H9 (cell line): ENCODE measurements around the gene MT1F. TPM values are rescaled to one million over a fixed set of nuclear protein-coding genes. Genes with fewer than 3 reads are reported as not detected.

Experiments used
- DNase-seq: peaks from one replicate; pipeline ENCODE4 v3.0.0-alpha.2; 2017
- H2AFZ ChIP-seq: one replicate; pipeline ENCODE4 v1.6.1; 2013; ENCODE audit warnings: mild to moderate bottlenecking, low read length, control low read depth, moderate library complexity
- H2AK5ac ChIP-seq: 2 replicates; pipeline ENCODE4 v1.6.1; 2013; ENCODE audit warnings: low read length, control low read depth, mixed read lengths; ENCODE audit not compliant: insufficient read length
- H2BK120ac ChIP-seq: one replicate; pipeline ENCODE4 v1.6.1; 2013; ENCODE audit warnings: low read depth, mild to moderate bottlenecking, low read length, control low read depth, inconsistent platforms; ENCODE audit not compliant: poor library complexity, severe bottlenecking
- H2BK12ac ChIP-seq: 2 replicates; pipeline ENCODE4 v1.6.1; 2013; ENCODE audit warnings: low read length, control low read depth, mixed read lengths, low read depth; ENCODE audit not compliant: insufficient read length
- H2BK15ac ChIP-seq: 2 replicates; pipeline ENCODE4 v1.6.1; 2013; ENCODE audit warnings: low read depth, low read length, control low read depth
- H2BK20ac ChIP-seq: one replicate; pipeline ENCODE4 v1.6.1; 2013; ENCODE audit warnings: low read depth, mild to moderate bottlenecking, low read length, control low read depth, inconsistent platforms; ENCODE audit not compliant: poor library complexity, severe bottlenecking
- H2BK5ac ChIP-seq: 2 replicates; pipeline ENCODE4 v1.6.1; 2013; ENCODE audit warnings: low read length, control low read depth, mixed read lengths; ENCODE audit not compliant: insufficient read length
- H3K14ac ChIP-seq: 2 replicates; pipeline ENCODE4 v1.6.1; 2013; ENCODE audit warnings: low read length, control low read depth; ENCODE audit not compliant: insufficient read depth
- H3K18ac ChIP-seq: 2 replicates; pipeline ENCODE4 v1.6.1; 2013; ENCODE audit warnings: low read depth, mild to moderate bottlenecking, mixed read lengths, low read length, control low read depth; ENCODE audit not compliant: insufficient read length
- H3K23ac ChIP-seq: 2 replicates; pipeline ENCODE4 v1.6.1; 2013; ENCODE audit warnings: low read length, control low read depth, mixed read lengths, low read depth; ENCODE audit not compliant: insufficient read length
- H3K23me2 ChIP-seq: 2 replicates; pipeline ENCODE4 v1.6.1; 2013; ENCODE audit warnings: low read depth, mild to moderate bottlenecking, mixed read lengths, low read length, control low read depth; ENCODE audit not compliant: insufficient read length, poor library complexity, severe bottlenecking
- H3K27ac ChIP-seq: 2 replicates; pipeline ENCODE4 v1.5.1; 2013; ENCODE audit warnings: low read length, control low read depth, mixed read lengths, low read depth; ENCODE audit not compliant: insufficient read length
- H3K27me3 ChIP-seq: 2 replicates; pipeline ENCODE4 v1.6.1; 2013; ENCODE audit warnings: low read length, control low read depth, inconsistent platforms; ENCODE audit not compliant: insufficient read depth
- H3K4ac ChIP-seq: 2 replicates; pipeline ENCODE4 v1.6.1; 2013; ENCODE audit warnings: low read depth, mild to moderate bottlenecking, control low read depth, inconsistent platforms, low read length, moderate library complexity
- H3K4me1 ChIP-seq: 2 replicates; pipeline ENCODE4 v1.6.1; 2013; ENCODE audit warnings: low read length, control low read depth, inconsistent platforms; ENCODE audit not compliant: insufficient read depth
- H3K4me2 ChIP-seq: 2 replicates; pipeline ENCODE4 v1.6.1; 2013; ENCODE audit warnings: low read length, control low read depth, mixed read lengths; ENCODE audit not compliant: insufficient read length, insufficient read depth
- H3K56ac ChIP-seq: 2 replicates; pipeline ENCODE4 v1.6.1; 2013; ENCODE audit warnings: low read depth, mild to moderate bottlenecking, mixed read lengths, low read length, control low read depth; ENCODE audit not compliant: insufficient read length
- H3K79me1 ChIP-seq: 2 replicates; pipeline ENCODE4 v1.6.1; 2013; ENCODE audit warnings: low read depth, mild to moderate bottlenecking, moderate library complexity, low read length, control low read depth, inconsistent platforms; ENCODE audit not compliant: insufficient read depth, poor library complexity, severe bottlenecking
- H3K79me2 ChIP-seq: 2 replicates; pipeline ENCODE4 v1.6.1; 2013; ENCODE audit warnings: low read length, control low read depth, inconsistent platforms; ENCODE audit not compliant: insufficient read depth
- H3K9ac ChIP-seq: 2 replicates; pipeline ENCODE4 v1.6.1; 2013; ENCODE audit warnings: low read length, control low read depth, mixed read lengths; ENCODE audit not compliant: insufficient read length; ENCODE audit errors: extremely low read depth
- H3K9me3 ChIP-seq: one replicate; pipeline ENCODE4 v1.6.1; 2013; ENCODE audit warnings: low read depth, low read length, inconsistent platforms; ENCODE audit not compliant: control insufficient read depth
- H3T11ph ChIP-seq: one replicate; pipeline ENCODE4 v1.6.1; 2013; ENCODE audit warnings: mild to moderate bottlenecking, low read length, control low read depth, inconsistent platforms
- H4K20me1 ChIP-seq: one replicate; pipeline ENCODE4 v1.6.1; 2013; ENCODE audit not compliant: control insufficient read depth, insufficient read length, insufficient read depth
- H4K5ac ChIP-seq: 2 replicates; pipeline ENCODE4 v1.6.1; 2013; ENCODE audit warnings: low read depth, mild to moderate bottlenecking, mixed read lengths, low read length, control low read depth; ENCODE audit not compliant: insufficient read length
- H4K8ac ChIP-seq: replicated peaks from 2 replicates; pipeline ENCODE4 v1.6.1; 2013; ENCODE audit warnings: low read length, control low read depth, mixed read lengths, low read depth; ENCODE audit not compliant: insufficient read length
- H4K91ac ChIP-seq: 2 replicates; pipeline ENCODE4 v1.6.1; 2013; ENCODE audit warnings: low read depth, mild to moderate bottlenecking, moderate library complexity, mixed read lengths, low read length, control low read depth; ENCODE audit not compliant: insufficient read length
- H3K27ac Mint-ChIP-seq, 3 experiments: 2 replicates in 2 of 3; 3 replicates in 1 of 3; pipeline ENCODE4 v1.8.0; 2020 to 2021; ENCODE audit warnings: mixed read lengths in 3 of 3, mild to moderate bottlenecking in 1 of 3, moderate library complexity in 1 of 3
- H3K27me3 Mint-ChIP-seq: 2 replicates; pipeline ENCODE4 v1.8.0; 2021; ENCODE audit warnings: low read depth, mild to moderate bottlenecking, moderate library complexity, mixed read lengths
- H3K36me3 Mint-ChIP-seq, 3 experiments: 2 replicates in 2 of 3; 3 replicates in 1 of 3; pipeline ENCODE4 v1.8.0; 2020 to 2021; ENCODE audit warnings: low read depth in 3 of 3, mixed read lengths in 3 of 3; ENCODE audit not compliant: insufficient read depth in 1 of 3
- H3K4me1 Mint-ChIP-seq, 2 experiments: 2 replicates each; pipeline ENCODE4 v1.8.0; 2020; ENCODE audit warnings: mixed read lengths in 2 of 2
- H3K4me3 Mint-ChIP-seq, 2 experiments: 2 replicates in 1 of 2; 3 replicates in 1 of 2; pipeline ENCODE4 v1.8.0; 2020 to 2021; ENCODE audit warnings: mild to moderate bottlenecking in 2 of 2, mixed read lengths in 2 of 2, moderate library complexity in 1 of 2
- H3K9me3 Mint-ChIP-seq, 2 experiments: 2 replicates in 1 of 2; 3 replicates in 1 of 2; pipeline ENCODE4 v1.8.0; 2020; ENCODE audit warnings: mild to moderate bottlenecking in 2 of 2, mixed read lengths in 2 of 2, moderate library complexity in 1 of 2
- WGBS: extraction: QIAGEN DNeasy Blood & Tissue Kit; methylation state at CpG from one replicate; pipeline ENCODE4 v1.1.7; 2013; ENCODE audit warnings: missing lambda C conversion rate, low lambda C conversion rate, mixed read lengths; ENCODE audit not compliant: insufficient read length; ENCODE audit errors: extremely low coverage; 5-methylcytosine and 5-hydroxymethylcytosine counted together
- long read RNA-seq: library from polyadenylated mRNA; unstranded; transcript quantifications from one replicate; pipeline ENCODE4 v2.0.0, GENCODE V29; 2020
- total RNA-seq: library from RNA; stranded (reverse); gene quantifications from 2 replicates; pipeline ENCODE4 v1.2.1, GENCODE V29; 2021
- TF ChIP-seq, protein P1 (sequence below): fragments of 200-600 bp; sonication (generic); conservative IDR thresholded peaks from 3 replicates; pipeline ENCODE4 v1.8.0; 2021; ENCODE audit warnings: antibody characterized with exemption, mild to moderate bottlenecking

Gene MT1F
- 22.9 and 26.1 TPM in 2 replicates for total RNA-seq
- long read RNA-seq, partial matches to known transcripts: 0 of 2 reads
- long read RNA-seq, other reads (novel, unspliced or antisense): 0 of 2 reads

DNA sequence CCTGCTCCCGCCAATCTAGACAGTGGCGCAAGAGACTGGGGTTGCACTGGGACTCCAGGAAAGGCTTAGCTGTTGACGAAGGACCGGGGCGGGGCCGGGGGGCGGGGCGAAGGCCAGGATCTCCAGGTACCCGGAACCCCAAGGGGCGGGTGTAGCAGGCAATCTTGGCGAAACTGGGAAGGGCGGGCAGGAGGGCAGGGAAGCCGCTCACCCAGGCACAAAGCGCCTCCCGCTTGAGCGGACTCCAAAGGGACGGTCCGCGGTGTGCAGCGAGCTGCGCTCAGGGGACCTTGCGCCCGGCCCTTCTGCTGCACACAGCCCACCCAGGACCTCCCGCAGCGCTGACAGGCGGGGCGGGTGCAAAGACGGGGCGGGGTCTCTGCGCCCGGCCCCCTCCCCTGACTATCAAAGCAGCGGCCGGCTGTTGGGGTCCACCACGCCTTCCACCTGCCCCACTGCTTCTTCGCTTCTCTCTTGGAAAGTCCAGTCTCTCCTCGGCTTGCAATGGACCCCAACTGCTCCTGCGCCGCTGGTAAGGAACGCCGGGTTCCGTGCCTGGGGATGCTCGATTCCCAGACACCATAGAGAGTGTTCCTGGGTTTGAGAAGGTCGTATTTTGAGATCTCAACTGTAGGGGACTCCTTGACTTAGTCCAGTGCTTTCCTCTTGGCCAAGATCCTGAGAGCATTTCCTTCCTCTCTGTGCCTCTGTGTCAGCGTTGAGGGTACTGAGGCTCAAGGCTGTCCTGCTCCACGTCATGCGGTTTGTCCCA is at the start of gene MT1F:
TSS of gene MT1F (plus strand) at position 405 of the 772 bp plus-strand sequence. CDS start at position 505, 100 bp downstream.
- no CpG with 5 or more reads among the region's 46 CpGs for WGBS
- H2AFZ ChIP-seq: no peak within 1 kb of the TSS
- peaks cover 27% of the 10 kb centered on the region; the same call in 1 of the 2 replicates for H3K27me3 ChIP-seq

More for the DNA sequence above, at the start of gene MT1F:
- Histone ChIP-seq H2BK12ac (no peak within 1 kb of the TSS), H3K27ac (no peak within 1 kb of the TSS), H3K79me1 (no peaks in the 10 kb centered on the region), H2BK15ac (no peak within 1 kb of the TSS), H3K18ac (no peak within 1 kb of the TSS), H4K91ac (no peak within 1 kb of the TSS), H3K4ac (no peak within 1 kb of the TSS), H3K79me2 (no peaks in the 10 kb centered on the region), H2AK5ac (no peak within 1 kb of the TSS), H4K5ac (no peak within 1 kb of the TSS), H3K14ac (no peak within 1 kb of the TSS), H3K23me2 (peaks cover 6% of the 10 kb centered on the region), H4K8ac (no peak within 1 kb of the TSS), H3K4me1 (peaks cover 2% of the 10 kb centered on the region; the same call in 1 of the 2 replicates), H3K23ac (no peak within 1 kb of the TSS), H3K9me3 (no peaks in the 10 kb centered on the region), H3K9ac (no peak within 1 kb of the TSS), H2BK5ac (no peak within 1 kb of the TSS), H3T11ph (no peak within 1 kb of the TSS), H2BK20ac (no peak within 1 kb of the TSS), H3K56ac (no peak within 1 kb of the TSS), H3K4me2 (peak within 1 kb of the TSS; percentile 81), H4K20me1 (no peaks in the 10 kb centered on the region), H2BK120ac (no peak within 1 kb of the TSS)
- peaks cover 78% of the 10 kb centered on the region for H3K27me3 Mint-ChIP-seq
- H3K4me1 Mint-ChIP-seq: peaks cover 19 to 22% of the 10 kb centered on the region in 2 experiments
- H3K4me3 Mint-ChIP-seq: peak within 1 kb of the TSS; percentile 84 to 91
- H3K36me3 Mint-ChIP-seq: no peaks in the 10 kb centered on the region
- H3K9me3 Mint-ChIP-seq: no peaks in the 10 kb centered on the region
- TF ChIP-seq, protein P1, sequence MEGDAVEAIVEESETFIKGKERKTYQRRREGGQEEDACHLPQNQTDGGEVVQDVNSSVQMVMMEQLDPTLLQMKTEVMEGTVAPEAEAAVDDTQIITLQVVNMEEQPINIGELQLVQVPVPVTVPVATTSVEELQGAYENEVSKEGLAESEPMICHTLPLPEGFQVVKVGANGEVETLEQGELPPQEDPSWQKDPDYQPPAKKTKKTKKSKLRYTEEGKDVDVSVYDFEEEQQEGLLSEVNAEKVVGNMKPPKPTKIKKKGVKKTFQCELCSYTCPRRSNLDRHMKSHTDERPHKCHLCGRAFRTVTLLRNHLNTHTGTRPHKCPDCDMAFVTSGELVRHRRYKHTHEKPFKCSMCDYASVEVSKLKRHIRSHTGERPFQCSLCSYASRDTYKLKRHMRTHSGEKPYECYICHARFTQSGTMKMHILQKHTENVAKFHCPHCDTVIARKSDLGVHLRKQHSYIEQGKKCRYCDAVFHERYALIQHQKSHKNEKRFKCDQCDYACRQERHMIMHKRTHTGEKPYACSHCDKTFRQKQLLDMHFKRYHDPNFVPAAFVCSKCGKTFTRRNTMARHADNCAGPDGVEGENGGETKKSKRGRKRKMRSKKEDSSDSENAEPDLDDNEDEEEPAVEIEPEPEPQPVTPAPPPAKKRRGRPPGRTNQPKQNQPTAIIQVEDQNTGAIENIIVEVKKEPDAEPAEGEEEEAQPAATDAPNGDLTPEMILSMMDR: 0 out of 3 replicates have a peak, but pooled peaks have one; percentile 11
- peak; percentile 96 for DNase-seq
- peak within 1 kb of the TSS in 1 of 3 experiments; percentile 70; a peak in 2 of 7 replicates for H3K27ac Mint-ChIP-seq
